HG02973 (cell line): Measurements from ENCODE around the gene DGKQ.

Experiments used
- ATAC-seq: cut with Tn5 transposase; IDR thresholded peaks from one replicate; pipeline ENCODE4 v1.9.1; 2021; ENCODE audit warnings: moderate library complexity; ENCODE audit not compliant: unreplicated experiment

Gene DGKQ

GRCh38 chr4:963276-964225 is 9.8 kb downstream of the DGKQ start:
- ATAC-seq = no peak

- no peak for ATAC-seq
Observed at GRCh38 chr4:962231-963208, 10.8 kb downstream of the DGKQ start.

GRCh38 chr4:961351-962230 is 11.8 kb downstream of the DGKQ start:
- no peak for ATAC-seq

- ATAC-seq = no peak
Observed at GRCh38 chr4:960636-961350, 12.6 kb downstream of the DGKQ start.

- ATAC-seq = no peak
Observed at GRCh38 chr4:960140-960635, 13.2 kb downstream of the DGKQ start.

GRCh38 chr4:959338-960139 is 13.8 kb downstream of the DGKQ start:
- no peak for ATAC-seq

- ATAC-seq = no peak
Observed at GRCh38 chr4:958696-959337, 14.6 kb downstream of the DGKQ start.

- no peak for ATAC-seq
Observed at GRCh38 chr4:958314-958665, 15.1 kb downstream of the DGKQ start.

GRCh38 chr4:957581-958313 is 15.6 kb downstream of the DGKQ start:
- no peak for ATAC-seq

GRCh38 chr4:957231-957580 is 16.2 kb downstream of the DGKQ start:
- no peak for ATAC-seq

- no peak for ATAC-seq
Observed at GRCh38 chr4:956531-957230, 16.7 kb downstream of the DGKQ start.

- no peak for ATAC-seq
Observed at GRCh38 chr4:955931-956381, 17.4 kb downstream of the DGKQ start.

GRCh38 chr4:955161-955921 is 18.0 kb downstream of the DGKQ start:
- ATAC-seq = no peak

- ATAC-seq = no peak
Observed at GRCh38 chr4:954211-955020, 19.0 kb downstream of the DGKQ start.

GRCh38 chr4:953574-953915 is 19.8 kb downstream of the DGKQ start:
- no peak for ATAC-seq
